Measurements from ENCODE around the gene ACIN1. TPM values are rescaled to one million over a fixed set of nuclear protein-coding genes. Genes with fewer than 3 reads are reported as not detected.

Gene ACIN1
- total and polyA plus RNA-seq, 2 of the 13 experiments (the other 11 are each of a cell fraction or from before 2014, with no cell fraction given): 165 to 183 TPM

DNA sequence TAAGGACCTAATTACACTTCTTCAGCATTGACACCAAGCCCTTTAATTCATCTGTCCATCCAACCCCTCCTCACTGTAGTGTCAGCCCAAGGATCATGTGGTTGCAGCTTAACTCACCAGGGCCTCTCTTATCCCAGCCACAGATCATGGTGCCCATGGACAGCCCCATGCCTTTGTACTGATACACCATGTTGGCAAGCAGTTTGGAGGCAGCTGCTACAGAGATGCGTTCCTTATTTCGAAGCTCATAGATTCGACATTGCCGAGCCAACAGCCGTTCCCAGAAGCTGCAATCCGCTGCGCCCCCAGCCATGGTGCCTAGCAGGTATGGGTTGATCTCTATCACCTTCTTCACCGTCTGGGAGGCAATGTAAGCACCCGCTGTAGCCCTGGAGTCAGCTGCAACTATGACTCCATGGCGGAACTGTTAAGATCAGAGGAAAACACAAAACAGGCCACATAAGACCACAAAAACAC lies 61.6 kb downstream of the ACIN1 start (continued):
- TF ChIP-seq ZNF709 (CRISPR knock-in tag; IDR thresholded peaks at IDR 0.05) (no peak), CENPX (CRISPR knock-in tag; IDR thresholded peaks at IDR 0.05) (no peak), ZSCAN30 (CRISPR knock-in tag; IDR thresholded peaks at IDR 0.05) (no peak), POGZ (CRISPR knock-in tag; IDR thresholded peaks at IDR 0.05) (no peak), ZFP62 (CRISPR knock-in tag; IDR thresholded peaks at IDR 0.05) (no peak), TRIM22 (IDR thresholded peaks at IDR 0.05) (no peak), HOXA3 (CRISPR knock-in tag; IDR thresholded peaks at IDR 0.05) (peak; percentile 43; the same call in 1 of the 2 replicates), ZNF317 (CRISPR knock-in tag; IDR thresholded peaks at IDR 0.05) (no peak), ZBTB37 (CRISPR knock-in tag; IDR thresholded peaks at IDR 0.05) (no peak), NR1H2 (CRISPR knock-in tag; IDR thresholded peaks at IDR 0.05; ENCODE audit: borderline replicate concordance, low read depth) (no peak), MBD4 (IDR thresholded peaks at IDR 0.05; ENCODE audit: borderline replicate concordance, low read length) (no peak), ZNF432 (CRISPR knock-in tag; IDR thresholded peaks at IDR 0.05; ENCODE audit: borderline replicate concordance) (no peak), ZZZ3 (CRISPR knock-in tag; IDR thresholded peaks at IDR 0.05; ENCODE audit: borderline replicate concordance) (no peak), PHF20 (CRISPR knock-in tag; IDR thresholded peaks at IDR 0.05) (no peak), ZNF180 (CRISPR knock-in tag; IDR thresholded peaks at IDR 0.05; ENCODE audit: borderline replicate concordance, low read depth) (no peak), ZNF713 (CRISPR knock-in tag; IDR thresholded peaks at IDR 0.05) (no peak), RBAK (CRISPR knock-in tag; IDR thresholded peaks at IDR 0.05) (no peak), PLRG1 (conservative IDR thresholded peaks at IDR 0.05) (no peak), TRIM24 (CRISPR knock-in tag; IDR thresholded peaks at IDR 0.05) (no peak), ASH2L (IDR thresholded peaks at IDR 0.05; ENCODE audit: insufficient read length, low read depth, low read length) (no peak), MAFK (conservative IDR thresholded peaks at IDR 0.05 in 1 of 2, IDR thresholded peaks at IDR 0.05 in 1 of 2; ENCODE audit: low read length in 2 of 2) (no peak), ISX (CRISPR knock-in tag; conservative IDR thresholded peaks at IDR 0.05) (no peak), ZSCAN29 (CRISPR knock-in tag; conservative IDR thresholded peaks at IDR 0.05) (no peak), ZNF382 (CRISPR knock-in tag; IDR thresholded peaks at IDR 0.05; ENCODE audit: borderline replicate concordance) (no peak)
- TF ChIP-seq, protein P1, sequence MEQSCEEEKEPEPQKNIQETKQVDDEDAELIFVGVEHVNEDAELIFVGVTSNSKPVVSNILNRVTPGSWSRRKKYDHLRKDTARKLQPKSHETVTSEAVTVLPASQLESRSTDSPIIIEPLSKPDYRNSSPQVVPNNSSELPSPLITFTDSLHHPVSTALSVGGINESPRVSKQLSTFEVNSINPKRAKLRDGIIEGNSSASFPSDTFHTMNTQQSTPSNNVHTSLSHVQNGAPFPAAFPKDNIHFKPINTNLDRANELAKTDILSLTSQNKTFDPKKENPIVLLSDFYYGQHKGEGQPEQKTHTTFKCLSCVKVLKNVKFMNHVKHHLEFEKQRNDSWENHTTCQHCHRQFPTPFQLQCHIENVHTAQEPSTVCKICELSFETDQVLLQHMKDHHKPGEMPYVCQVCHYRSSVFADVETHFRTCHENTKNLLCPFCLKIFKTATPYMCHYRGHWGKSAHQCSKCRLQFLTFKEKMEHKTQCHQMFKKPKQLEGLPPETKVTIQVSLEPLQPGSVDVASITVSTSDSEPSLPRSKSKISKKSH (CRISPR knock-in tag; IDR thresholded peaks at IDR 0.05; ENCODE audit: borderline replicate concordance): no peak
- TF ChIP-seq, protein P2, sequence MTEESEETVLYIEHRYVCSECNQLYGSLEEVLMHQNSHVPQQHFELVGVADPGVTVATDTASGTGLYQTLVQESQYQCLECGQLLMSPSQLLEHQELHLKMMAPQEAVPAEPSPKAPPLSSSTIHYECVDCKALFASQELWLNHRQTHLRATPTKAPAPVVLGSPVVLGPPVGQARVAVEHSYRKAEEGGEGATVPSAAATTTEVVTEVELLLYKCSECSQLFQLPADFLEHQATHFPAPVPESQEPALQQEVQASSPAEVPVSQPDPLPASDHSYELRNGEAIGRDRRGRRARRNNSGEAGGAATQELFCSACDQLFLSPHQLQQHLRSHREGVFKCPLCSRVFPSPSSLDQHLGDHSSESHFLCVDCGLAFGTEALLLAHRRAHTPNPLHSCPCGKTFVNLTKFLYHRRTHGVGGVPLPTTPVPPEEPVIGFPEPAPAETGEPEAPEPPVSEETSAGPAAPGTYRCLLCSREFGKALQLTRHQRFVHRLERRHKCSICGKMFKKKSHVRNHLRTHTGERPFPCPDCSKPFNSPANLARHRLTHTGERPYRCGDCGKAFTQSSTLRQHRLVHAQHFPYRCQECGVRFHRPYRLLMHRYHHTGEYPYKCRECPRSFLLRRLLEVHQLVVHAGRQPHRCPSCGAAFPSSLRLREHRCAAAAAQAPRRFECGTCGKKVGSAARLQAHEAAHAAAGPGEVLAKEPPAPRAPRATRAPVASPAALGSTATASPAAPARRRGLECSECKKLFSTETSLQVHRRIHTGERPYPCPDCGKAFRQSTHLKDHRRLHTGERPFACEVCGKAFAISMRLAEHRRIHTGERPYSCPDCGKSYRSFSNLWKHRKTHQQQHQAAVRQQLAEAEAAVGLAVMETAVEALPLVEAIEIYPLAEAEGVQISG (CRISPR knock-in tag; IDR thresholded peaks at IDR 0.05): 0 out of 2 replicates have a peak, but pooled peaks have one; percentile 18

Measured in HepG2 (cell line).